Left ventricle myocardium inferior (tissue), 1 donor: ENCODE results near the gene SPNS3. TPM values are rescaled to one million over a fixed set of nuclear protein-coding genes. Genes with fewer than 3 reads are reported as not detected.

Experiments used
- DNase-seq: peaks from one replicate; pipeline ENCODE4 v3.0.0-alpha.2; 2020
- H3K27ac ChIP-seq: fragments of 200-600 bp; replicated peaks from 2 replicates; pipeline ENCODE4 v1.8.0; 2021
- H3K27me3 ChIP-seq: fragments of 200-600 bp; 2 replicates; pipeline ENCODE4 v1.8.0; 2021; ENCODE audit warnings: low read depth
- H3K36me3 ChIP-seq: fragments of 200-600 bp; 2 replicates; pipeline ENCODE4 v1.8.0; 2021
- H3K4me1 ChIP-seq: fragments of 200-600 bp; 2 replicates; pipeline ENCODE4 v1.8.0; 2021
- H3K4me3 ChIP-seq: fragments of 200-600 bp; 2 replicates; pipeline ENCODE4 v1.8.0; 2021; ENCODE audit warnings: mild to moderate bottlenecking, moderate library complexity
- H3K9me3 ChIP-seq: fragments of 200-600 bp; replicated peaks from 2 replicates; pipeline ENCODE4 v1.8.0; 2021
- CTCF ChIP-seq: fragments of 200-600 bp; IDR thresholded peaks from 2 replicates; pipeline ENCODE4 v1.8.0; 2021; ENCODE audit warnings: antibody characterized with exemption, mild to moderate bottlenecking, borderline replicate concordance
- intact Hi-C: fragments of 100-400 bp; cut with micrococcal nuclease; formaldehyde crosslinking; loops from one replicate; pipeline ENCODE4 v1.11.0; 2022
- total RNA-seq: library from RNA; stranded (reverse); fragmentation: NEBNext Ultra II Directional; extraction: Animal tissue kit (Norgen Biotek cat#: 25700); gene quantifications from one replicate; pipeline ENCODE4 v1.2.1, GENCODE V29; 2021
- donor health status: DM: no; HTN: yes; CAD: no; lungs with severe emphysema.

The SPNS3 gene
- total RNA-seq, 1 donor from 2014 or later, result 1.7 TPM

- no peaks in the 10 kb centered on the region for H3K9me3 ChIP-seq
- no peaks in the 10 kb centered on the region for H3K4me1 ChIP-seq
- no peaks in the 10 kb centered on the region for H3K27me3 ChIP-seq
- intact Hi-C loops, result no loop called here
- no peak overlapping the region for H3K4me3 ChIP-seq
- no peak for TF ChIP-seq CTCF
- no peaks in the 10 kb centered on the region for H3K36me3 ChIP-seq
- no peak overlapping the region for H3K27ac ChIP-seq
- no peak for DNase-seq
These were observed 39.3 kb upstream of the SPNS3 start for GRCh38 chr17:4394208-4395110.

DNA sequence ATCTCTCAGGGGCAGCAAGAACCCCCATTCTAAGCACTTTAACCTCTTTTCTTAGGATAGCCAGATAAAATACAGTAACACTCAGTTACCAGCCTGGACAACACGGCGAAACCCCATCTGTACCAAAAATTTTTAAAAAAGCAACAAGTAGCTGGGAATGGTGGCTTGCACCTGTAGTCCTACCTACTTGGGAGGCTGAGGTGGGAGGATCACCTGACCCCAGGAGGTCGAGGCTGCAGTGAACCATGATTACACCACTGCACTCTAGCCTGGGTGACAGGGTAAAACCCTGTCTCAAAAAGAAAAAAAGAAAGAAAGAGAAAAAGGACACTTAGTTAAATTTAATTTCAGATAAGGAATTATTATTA lies 38.6 kb upstream of the SPNS3 start:
- DNase-seq, result no peak
- H3K27me3 ChIP-seq, result no peaks in the 10 kb centered on the region
- intact Hi-C loops, result no loop called here
- H3K4me1 ChIP-seq, result no peaks in the 10 kb centered on the region
- no peaks in the 10 kb centered on the region for H3K9me3 ChIP-seq
- no peak overlapping the region for H3K27ac ChIP-seq
- H3K36me3 ChIP-seq, result no peaks in the 10 kb centered on the region
- no peak overlapping the region for H3K4me3 ChIP-seq
- no peak for TF ChIP-seq CTCF

GRCh38 chr17:4397840-4398239 lies 35.9 kb upstream of the SPNS3 start:
- no peak for DNase-seq
- no peaks in the 10 kb centered on the region for H3K4me1 ChIP-seq
- TF ChIP-seq CTCF, result no peak

DNA sequence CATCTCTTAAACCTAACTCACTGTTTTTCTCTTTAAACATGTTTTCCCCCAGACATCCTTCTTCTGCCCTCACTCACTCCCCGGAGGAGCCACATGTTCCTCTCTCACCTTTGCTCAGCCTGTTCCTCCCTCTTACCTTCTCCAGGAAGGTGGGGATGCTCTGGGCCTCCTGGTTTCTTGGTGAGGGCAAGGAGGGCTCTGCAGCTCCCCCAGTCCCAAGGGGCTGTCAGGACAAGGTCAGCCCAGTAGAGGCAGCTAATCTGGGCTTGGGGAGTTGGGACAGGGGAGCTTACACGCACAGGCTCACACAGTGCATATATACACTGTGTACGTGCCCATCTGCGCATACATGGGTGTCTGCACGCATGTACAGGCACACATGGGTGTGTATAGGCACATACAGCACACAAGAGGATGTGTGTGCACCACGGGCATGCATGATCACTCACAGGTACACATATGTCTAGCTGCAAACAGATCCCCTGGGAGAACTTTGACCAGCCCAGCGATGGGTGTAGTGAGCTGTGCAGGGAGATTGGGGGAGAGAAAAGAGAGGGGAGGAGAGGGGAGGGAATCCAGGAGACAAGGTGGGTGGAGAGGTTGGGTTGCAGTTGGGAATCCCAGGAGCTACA lies 28.6 kb upstream of the SPNS3 start:
- Histone ChIP-seq H3K4me3 (no peak overlapping the region), H3K4me1 (no peaks in the 10 kb centered on the region), H3K27ac (no peak overlapping the region), H3K9me3 (no peaks in the 10 kb centered on the region), H3K27me3 (no peaks in the 10 kb centered on the region), H3K36me3 (no peaks in the 10 kb centered on the region)
- DNase-seq, result no peak
- intact Hi-C loops, result no loop called here
- TF ChIP-seq CTCF, result no peak

More at GRCh38 chr17:4397840-4398239, 35.9 kb upstream of the SPNS3 start:
- H3K27me3 ChIP-seq, result no peaks in the 10 kb centered on the region
- no peaks in the 10 kb centered on the region for H3K36me3 ChIP-seq
- no peak overlapping the region for H3K4me3 ChIP-seq
- H3K9me3 ChIP-seq, result no peaks in the 10 kb centered on the region
- H3K27ac ChIP-seq, result no peak overlapping the region
- intact Hi-C loops, result no loop called here

GRCh38 chr17:4405699-4406098 lies 28.0 kb upstream of the SPNS3 start:
- Histone ChIP-seq H3K27ac (no peak overlapping the region), H3K4me3 (no peak overlapping the region), H3K36me3 (no peaks in the 10 kb centered on the region), H3K4me1 (no peaks in the 10 kb centered on the region), H3K9me3 (no peaks in the 10 kb centered on the region), H3K27me3 (no peaks in the 10 kb centered on the region)
- intact Hi-C loops, result no loop called here
- no peak for DNase-seq
- TF ChIP-seq CTCF, result no peak
